HK-2 (cell line): ENCODE measurements around the gene ZNRD2.

Source experiments
- DNase-seq: peaks from one replicate; pipeline ENCODE4 v3.0.0-alpha.2; 2018; ENCODE audit not compliant: unreplicated experiment

The ZNRD2 gene

GRCh38 chr11:65573391-65574079, 3.3 kb downstream of the ZNRD2 start:
- no peak for DNase-seq

- peak; percentile 93 for DNase-seq
These were observed 4.0 kb downstream of the ZNRD2 start for GRCh38 chr11:65574109-65574810.

- DNase-seq: no peak
These were observed 4.7 kb downstream of the ZNRD2 start for GRCh38 chr11:65574811-65575567.

- DNase-seq: peak; percentile 60
These were observed 5.4 kb downstream of the ZNRD2 start, which contains the start of gene EHBP1L1 for GRCh38 chr11:65575568-65576231. EHBP1L1 (plus strand) TSS chr11:65576053; CDS start chr11:65576303, 250 bp downstream.

- no peak for DNase-seq
These were observed 6.1 kb downstream of the ZNRD2 start for GRCh38 chr11:65576232-65576866.

GRCh38 chr11:65576867-65577755, 6.8 kb downstream of the ZNRD2 start:
- DNase-seq: peak; percentile 82

GRCh38 chr11:65577756-65578109, 7.5 kb downstream of the ZNRD2 start:
- DNase-seq: no peak

- no peak for DNase-seq
These were observed 7.9 kb downstream of the ZNRD2 start for GRCh38 chr11:65578134-65578533.

GRCh38 chr11:65578667-65579066, 8.4 kb downstream of the ZNRD2 start:
- DNase-seq: no peak

GRCh38 chr11:65579291-65579690, 9.0 kb downstream of the ZNRD2 start:
- no peak for DNase-seq

GRCh38 chr11:65580031-65580692, 9.9 kb downstream of the ZNRD2 start:
- no peak for DNase-seq

GRCh38 chr11:65580756-65581155, 10.5 kb downstream of the ZNRD2 start:
- no peak for DNase-seq

GRCh38 chr11:65581928-65582327, 11.7 kb downstream of the ZNRD2 start:
- no peak for DNase-seq

- no peak for DNase-seq
These were observed 13.3 kb downstream of the ZNRD2 start for GRCh38 chr11:65583589-65583988.

GRCh38 chr11:65584106-65584505, 13.8 kb downstream of the ZNRD2 start:
- DNase-seq: no peak

GRCh38 chr11:65584723-65585171, 14.5 kb downstream of the ZNRD2 start:
- DNase-seq: no peak

- no peak for DNase-seq
These were observed 15.3 kb downstream of the ZNRD2 start for GRCh38 chr11:65585396-65586246.

- no peak for DNase-seq
These were observed 16.0 kb downstream of the ZNRD2 start for GRCh38 chr11:65586247-65586630.

- DNase-seq: no peak
These were observed 16.4 kb downstream of the ZNRD2 start for GRCh38 chr11:65586676-65587075.
